ENCODE results near the gene GRIA1. TPM values are rescaled to one million over a fixed set of nuclear protein-coding genes. Genes with fewer than 3 reads are reported as not detected.

The GRIA1 gene
- total RNA-seq, result not detected in 2 replicates

GRCh38 chr5:153490118-153491037 is at the start of gene GRIA1:
TSS of gene GRIA1 (plus strand) at chr5:153490670.

